Natural killer cell (primary cell): ENCODE results near the gene VSIG10L2. TPM values are rescaled to one million over a fixed set of nuclear protein-coding genes. Genes with fewer than 3 reads are reported as not detected.

Experiments
- ATAC-seq, 3 donors: fragments of 150-1000 bp in 2 of 3; fragments of 200-7000 bp in 1 of 3; cut with Tn5 transposase; 1 replicate in 1 of 3; 2 replicates in 2 of 3; pipeline ENCODE4 v1.10.0; 2021; ENCODE audit warnings: mild to moderate bottlenecking in 2 of 3, moderate library complexity in 2 of 3
- DNase-seq, 2 donors: peaks; one replicate each; pipeline versions ENCODE4 v3.0.0 to v3.0.0-alpha.2; 2013 to 2021; ENCODE audit warnings: mixed read lengths in 1 of 2
- H3K27ac ChIP-seq: one replicate; pipeline ENCODE4 v1.5.1; 2013; ENCODE audit warnings: mild to moderate bottlenecking, low read length
- H3K27me3 ChIP-seq: one replicate; pipeline ENCODE4 v1.6.1; 2013; ENCODE audit warnings: low read length; ENCODE audit not compliant: control insufficient read depth, insufficient read depth
- H3K36me3 ChIP-seq: one replicate; pipeline ENCODE4 v1.6.1; 2013; ENCODE audit warnings: low read length; ENCODE audit not compliant: control insufficient read depth, insufficient read depth
- H3K4me1 ChIP-seq: one replicate; pipeline ENCODE4 v1.6.1; 2013; ENCODE audit warnings: low read length; ENCODE audit not compliant: control insufficient read depth, insufficient read depth
- H3K4me3 ChIP-seq: one replicate; pipeline ENCODE4 v1.5.1; 2013; ENCODE audit warnings: low read length
- H3K9me3 ChIP-seq: one replicate; pipeline ENCODE4 v1.6.1; 2013; ENCODE audit warnings: low read length; ENCODE audit not compliant: control insufficient read depth, insufficient read depth
- H3K27ac Mint-ChIP-seq, 2 donors: one replicate each; pipeline ENCODE4 v1.8.0; 2022; ENCODE audit warnings: mild to moderate bottlenecking in 2 of 2, mixed read lengths in 2 of 2, moderate library complexity in 1 of 2
- H3K27me3 Mint-ChIP-seq, 2 donors: one replicate each; pipeline ENCODE4 v1.8.0; 2022; ENCODE audit warnings: low read depth in 2 of 2, mixed read lengths in 2 of 2
- H3K36me3 Mint-ChIP-seq: one replicate; pipeline ENCODE4 v1.8.0; 2022; ENCODE audit warnings: mixed read lengths
- H3K4me1 Mint-ChIP-seq, 2 donors: one replicate each; pipeline ENCODE4 v1.8.0; 2022; ENCODE audit warnings: mixed read lengths in 2 of 2
- H3K4me3 Mint-ChIP-seq: one replicate; pipeline ENCODE4 v1.8.0; 2022; ENCODE audit warnings: mild to moderate bottlenecking, moderate library complexity, mixed read lengths
- H3K9me3 Mint-ChIP-seq, 2 donors: one replicate each; pipeline ENCODE4 v1.8.0; 2022; ENCODE audit warnings: mixed read lengths in 2 of 2
- CTCF ChIP-seq: fragments of 200-600 bp; IDR thresholded peaks from one replicate; pipeline ENCODE4 v1.8.0; 2022; ENCODE audit warnings: antibody characterized with exemption
- WGBS: methylation state at CpG from one replicate; pipeline ENCODE4 v1.1.7; 2013; ENCODE audit warnings: missing lambda C conversion rate; ENCODE audit not compliant: insufficient coverage; 5-methylcytosine and 5-hydroxymethylcytosine counted together
- intact Hi-C: fragments of 100-400 bp; cut with micrococcal nuclease; formaldehyde crosslinking; loops from one replicate; pipeline ENCODE4 v1.14.2; 2022
- total RNA-seq, 4 donors: library from RNA; stranded (reverse); fragments of 120-200 nt in 1 of 4; gene quantifications; one replicate each; pipeline versions ENCODE4 v1.2.3 to v1.2.4, GENCODE V29; 2013 to 2022

VSIG10L2 gene
- total RNA-seq, 3 donors from 2014 or later (not counting 1 experiment from before 2014, with no cell fraction given) = not detected

- Histone ChIP-seq H3K4me3 (no peak overlapping the region), H3K27me3 (no peaks in the 10 kb centered on the region), H3K9me3 (no peaks in the 10 kb centered on the region), H3K27ac (no peak overlapping the region), H3K4me1 (no peaks in the 10 kb centered on the region), H3K36me3 (no peaks in the 10 kb centered on the region)
- TF ChIP-seq CTCF = no peak
- 86% methylated on average over 22 of the region's 22 CpGs for WGBS
- H3K36me3 Mint-ChIP-seq = no peaks in the 10 kb centered on the region
- no peak for DNase-seq
- intact Hi-C loops = no loop called here
- no peaks in the 10 kb centered on the region for H3K4me1 Mint-ChIP-seq
- H3K9me3 Mint-ChIP-seq = no peaks in the 10 kb centered on the region
- H3K27me3 Mint-ChIP-seq = peaks cover 1 to 3% of the 10 kb centered on the region in 2 donors
- no peak overlapping the region for H3K27ac Mint-ChIP-seq
- ATAC-seq = no peak
- H3K4me3 Mint-ChIP-seq = no peak overlapping the region
These were observed 10.7 kb downstream of the VSIG10L2 start for GRCh38 chr11:125956391-125957134.

- H3K9me3 ChIP-seq = no peaks in the 10 kb centered on the region
- no peak overlapping the region for H3K4me3 ChIP-seq
- DNase-seq (no peak), ATAC-seq (no peak)
- H3K27me3 ChIP-seq = no peaks in the 10 kb centered on the region
- peaks cover 3% of the 10 kb centered on the region for H3K36me3 Mint-ChIP-seq
- no peak overlapping the region for H3K4me3 Mint-ChIP-seq
- no peaks in the 10 kb centered on the region for H3K4me1 ChIP-seq
- intact Hi-C loops = no loop called here
- H3K4me1 Mint-ChIP-seq = no peaks in the 10 kb centered on the region
- no peak overlapping the region for H3K27ac ChIP-seq
- peaks cover 6 to 8% of the 10 kb centered on the region in 2 donors for H3K27me3 Mint-ChIP-seq
- peaks cover 0 to 4% of the 10 kb centered on the region in 2 donors for H3K9me3 Mint-ChIP-seq
- no peaks in the 10 kb centered on the region for H3K36me3 ChIP-seq
- no peak for TF ChIP-seq CTCF
- H3K27ac Mint-ChIP-seq = no peak overlapping the region
- WGBS = 75% methylated on average over 14 of the region's 14 CpGs
These were observed 11.9 kb downstream of the VSIG10L2 start for GRCh38 chr11:125957618-125958332.

- TF ChIP-seq CTCF = no peak
- DNase-seq (no peak), ATAC-seq (no peak)
- intact Hi-C loops = no loop called here
- 83% methylated on average over 3 of the region's 4 CpGs for WGBS
- Histone ChIP-seq H3K4me1 (no peaks in the 10 kb centered on the region), H3K4me3 (no peak overlapping the region), H3K9me3 (no peaks in the 10 kb centered on the region), H3K36me3 (no peaks in the 10 kb centered on the region), H3K27ac (no peak overlapping the region), H3K27me3 (no peaks in the 10 kb centered on the region)
- peaks cover 6 to 11% of the 10 kb centered on the region in 2 donors for H3K27me3 Mint-ChIP-seq
- H3K4me3 Mint-ChIP-seq = no peak overlapping the region
- H3K27ac Mint-ChIP-seq = no peak overlapping the region
- H3K9me3 Mint-ChIP-seq = peaks cover 0 to 6% of the 10 kb centered on the region in 2 donors
- H3K36me3 Mint-ChIP-seq = peaks cover 8% of the 10 kb centered on the region
- no peaks in the 10 kb centered on the region for H3K4me1 Mint-ChIP-seq
These were observed 13.1 kb downstream of the VSIG10L2 start for GRCh38 chr11:125958872-125959400.
